Breast epithelium (tissue), 4 donors: ENCODE results near the gene FYN. TPM values are rescaled to one million over a fixed set of nuclear protein-coding genes. Genes with fewer than 3 reads are reported as not detected.

Source experiments
- DNase-seq, 2 donors: peaks; one replicate each; pipeline ENCODE4 v3.0.0-alpha.2; 2019; ENCODE audit warnings: low spot score in 2 of 2
- H3K27ac ChIP-seq, 2 donors: fragments of 200-600 bp; sonication (generic) in 1 of 2; one replicate each; pipeline ENCODE4 v1.5.1; 2016 to 2019; ENCODE audit warnings: mild to moderate bottlenecking in 1 of 2
- H3K27me3 ChIP-seq, 2 donors: fragments of 200-600 bp; sonication (generic) in 1 of 2; one replicate each; pipeline versions ENCODE4 v1.5.1 to v1.6.0; 2017 to 2019; ENCODE audit warnings: control low read depth in 1 of 2, mild to moderate bottlenecking in 1 of 2
- H3K36me3 ChIP-seq: fragments of 200-600 bp; one replicate; pipeline ENCODE4 v1.5.1; 2019
- H3K4me1 ChIP-seq, 2 donors: fragments of 200-600 bp; sonication (generic); one replicate each; pipeline ENCODE4 v1.5.1; 2016 to 2019; ENCODE audit warnings: control low read depth in 1 of 2
- H3K4me3 ChIP-seq, 3 donors: fragments of 200-600 bp; sonication (generic); 1 replicate in 2 of 3; 2 replicates in 1 of 3; pipeline ENCODE4 v1.5.1; 2016 to 2019; ENCODE audit warnings: mild to moderate bottlenecking in 3 of 3, moderate library complexity in 2 of 3
- H3K9me3 ChIP-seq, 2 donors: fragments of 200-600 bp; sonication (generic) in 1 of 2; one replicate each; pipeline ENCODE4 v1.5.1; 2016 to 2019; ENCODE audit warnings: control low read depth in 1 of 2
- POLR2A ChIP-seq: fragments of 450-650 bp; IDR thresholded peaks from one replicate; pipeline ENCODE4 v1.6.1; 2016; ENCODE audit warnings: antibody characterized with exemption, mild to moderate bottlenecking, moderate library complexity
- POLR2AphosphoS5 ChIP-seq, 3 donors: sonication (generic); formaldehyde crosslinking; IDR thresholded peaks; one replicate each; pipeline ENCODE4 v1.6.1; 2017; ENCODE audit warnings: antibody characterized with exemption in 3 of 3
- intact Hi-C: fragments of 100-400 bp; cut with DNase I; formaldehyde crosslinking; loops from one replicate; pipeline ENCODE4 v1.15.1; 2023; ENCODE audit warnings: low total_unique reads
- total RNA-seq, 3 donors: library from RNA; depleted of rRNA; stranded (reverse); fragments of >200 nt; gene quantifications; one replicate each; pipeline ENCODE4 v1.1.0, GENCODE V29; 2016
- TF ChIP-seq, protein P1 (sequence below), 3 donors: fragments of 450-650 bp; IDR thresholded peaks; one replicate each; pipeline ENCODE4 v1.5.1; 2016 to 2017; ENCODE audit warnings: antibody characterized with exemption in 3 of 3, mild to moderate bottlenecking in 3 of 3, moderate library complexity in 3 of 3

The FYN gene
- total RNA-seq, 3 donors from 2014 or later = 44.8 to 209 (median 111) TPM

DNA sequence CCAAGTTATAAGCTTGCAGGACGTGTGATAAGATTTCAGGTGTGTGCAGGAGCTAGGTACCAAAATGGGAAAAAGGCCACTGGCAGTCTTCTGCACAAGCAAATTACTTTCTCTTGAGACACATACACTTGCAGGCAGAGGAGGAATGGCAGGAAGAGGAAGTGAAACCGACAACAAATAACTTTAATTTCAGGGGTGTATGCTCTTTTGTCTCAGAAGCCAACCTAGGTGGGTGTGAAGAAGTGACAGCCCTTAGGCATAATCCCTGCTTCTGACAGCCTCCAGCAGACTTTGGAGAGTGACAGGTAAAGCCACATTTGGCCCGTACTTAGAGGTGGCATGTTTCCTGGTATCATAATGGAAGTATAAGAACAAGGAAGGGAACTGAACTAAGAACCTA lies 148.7 kb downstream of the FYN start:
- DNase-seq = no peak
- Histone ChIP-seq H3K36me3 (no peaks in the 10 kb centered on the region), H3K27ac (no peak overlapping the region), H3K27me3 (no peaks in the 10 kb centered on the region), H3K9me3 (no peaks in the 10 kb centered on the region), H3K4me3 (no peak overlapping the region), H3K4me1 (no peaks in the 10 kb centered on the region)
- TF ChIP-seq, protein P1, sequence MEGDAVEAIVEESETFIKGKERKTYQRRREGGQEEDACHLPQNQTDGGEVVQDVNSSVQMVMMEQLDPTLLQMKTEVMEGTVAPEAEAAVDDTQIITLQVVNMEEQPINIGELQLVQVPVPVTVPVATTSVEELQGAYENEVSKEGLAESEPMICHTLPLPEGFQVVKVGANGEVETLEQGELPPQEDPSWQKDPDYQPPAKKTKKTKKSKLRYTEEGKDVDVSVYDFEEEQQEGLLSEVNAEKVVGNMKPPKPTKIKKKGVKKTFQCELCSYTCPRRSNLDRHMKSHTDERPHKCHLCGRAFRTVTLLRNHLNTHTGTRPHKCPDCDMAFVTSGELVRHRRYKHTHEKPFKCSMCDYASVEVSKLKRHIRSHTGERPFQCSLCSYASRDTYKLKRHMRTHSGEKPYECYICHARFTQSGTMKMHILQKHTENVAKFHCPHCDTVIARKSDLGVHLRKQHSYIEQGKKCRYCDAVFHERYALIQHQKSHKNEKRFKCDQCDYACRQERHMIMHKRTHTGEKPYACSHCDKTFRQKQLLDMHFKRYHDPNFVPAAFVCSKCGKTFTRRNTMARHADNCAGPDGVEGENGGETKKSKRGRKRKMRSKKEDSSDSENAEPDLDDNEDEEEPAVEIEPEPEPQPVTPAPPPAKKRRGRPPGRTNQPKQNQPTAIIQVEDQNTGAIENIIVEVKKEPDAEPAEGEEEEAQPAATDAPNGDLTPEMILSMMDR (IDR thresholded peaks at IDR 0.05) = no peak
- TF ChIP-seq POLR2A (no peak), POLR2AphosphoS5 (IDR thresholded peaks at IDR 0.05) (no peak)
- intact Hi-C loops = no loop called here

DNA sequence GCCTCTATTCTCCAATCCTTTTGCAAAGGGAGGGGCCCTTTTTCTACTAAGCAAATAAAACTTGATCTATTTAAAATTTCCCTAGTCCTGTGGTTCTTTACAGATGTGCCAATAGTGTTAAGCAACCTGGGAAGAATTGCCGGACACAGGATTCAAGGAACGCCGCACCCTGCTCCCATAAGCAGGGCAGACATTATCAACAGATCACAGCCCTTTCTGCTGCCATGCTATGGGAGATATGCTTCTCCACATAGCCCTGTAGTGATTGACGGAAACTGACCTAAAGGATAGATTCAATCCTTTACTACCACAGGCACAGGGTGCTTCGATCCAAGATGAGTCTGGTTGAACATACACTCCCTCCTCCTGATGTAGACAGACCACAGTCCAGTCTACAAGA lies 149.2 kb downstream of the FYN start:
- Histone ChIP-seq H3K27me3 (no peaks in the 10 kb centered on the region), H3K36me3 (no peaks in the 10 kb centered on the region), H3K4me3 (no peak overlapping the region), H3K9me3 (no peaks in the 10 kb centered on the region), H3K27ac (no peak overlapping the region), H3K4me1 (no peaks in the 10 kb centered on the region)
- no peak for TF ChIP-seq POLR2AphosphoS5 (IDR thresholded peaks at IDR 0.05)
- TF ChIP-seq POLR2A = no peak
- TF ChIP-seq, protein P1 (IDR thresholded peaks at IDR 0.05) = no peak
- intact Hi-C loops = no loop called here
- DNase-seq = no peak

DNA sequence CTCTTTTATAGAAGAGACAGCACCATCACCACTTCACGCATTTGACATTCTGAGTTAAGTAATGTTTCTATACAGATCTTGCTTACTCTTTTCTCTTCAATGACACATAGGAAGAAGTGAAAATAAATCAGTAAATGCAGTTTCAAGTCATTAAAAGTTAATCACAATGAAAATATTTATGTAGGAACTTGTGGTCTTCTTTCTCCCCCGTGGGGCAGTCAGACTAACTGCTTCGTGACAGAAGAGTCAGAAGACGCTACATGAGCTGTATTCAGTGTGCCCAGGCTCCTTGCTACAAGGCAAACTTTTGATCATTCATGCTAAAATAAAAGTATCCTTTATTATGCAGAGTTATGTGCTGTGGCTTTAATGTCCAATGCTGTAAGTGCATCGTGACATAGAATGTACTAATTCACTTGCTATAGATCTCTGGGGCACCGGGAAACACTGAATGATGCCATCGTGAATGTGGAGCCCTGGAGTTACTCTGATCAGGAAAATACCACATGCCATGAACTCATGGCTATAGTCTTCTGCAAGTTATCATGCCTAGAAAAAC lies 149.8 kb downstream of the FYN start:
- H3K36me3 ChIP-seq = no peaks in the 10 kb centered on the region
- H3K4me1 ChIP-seq = no peaks in the 10 kb centered on the region
- no peaks in the 10 kb centered on the region for H3K9me3 ChIP-seq
- DNase-seq = no peak
- H3K4me3 ChIP-seq = no peak overlapping the region
- no peak overlapping the region for H3K27ac ChIP-seq
- no peaks in the 10 kb centered on the region for H3K27me3 ChIP-seq
- TF ChIP-seq POLR2AphosphoS5 (IDR thresholded peaks at IDR 0.05) (no peak), POLR2A (no peak)
- TF ChIP-seq, protein P1 (IDR thresholded peaks at IDR 0.05) = no peak
- intact Hi-C loops = no loop called here

DNA sequence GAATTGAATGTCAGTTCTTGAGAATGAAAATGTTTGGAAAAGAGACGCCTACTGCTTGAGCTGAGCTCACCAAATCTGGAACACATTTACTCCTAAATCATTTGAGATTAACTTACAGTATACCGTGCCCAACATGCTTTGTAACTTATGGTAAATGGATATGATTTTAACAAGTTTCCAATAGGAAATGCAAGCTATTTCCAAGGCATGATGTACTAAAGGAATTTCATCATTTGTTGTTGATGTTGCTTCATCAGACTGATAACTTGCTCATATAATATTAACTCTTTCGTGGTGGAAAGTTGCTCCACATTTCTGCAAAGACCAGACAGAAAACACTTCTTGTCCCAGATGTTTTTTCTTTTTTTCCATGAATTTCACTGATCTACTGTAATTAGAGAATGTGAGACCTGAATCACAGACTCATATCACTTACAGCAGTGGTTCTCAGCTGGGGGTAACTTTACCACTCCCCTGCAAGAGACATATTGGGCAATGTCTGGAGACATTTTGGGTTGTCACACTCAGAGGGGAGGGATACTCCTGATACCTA lies 151.0 kb downstream of the FYN start:
- no peaks in the 10 kb centered on the region for H3K9me3 ChIP-seq
- intact Hi-C loops = no loop called here
- H3K27ac ChIP-seq = peak overlapping the region in 1 of 2 donors; percentile 33
- H3K4me3 ChIP-seq = no peak overlapping the region
- H3K4me1 ChIP-seq = no peaks in the 10 kb centered on the region
- no peak for TF ChIP-seq POLR2A
- TF ChIP-seq POLR2AphosphoS5 (IDR thresholded peaks at IDR 0.05) = no peak
- TF ChIP-seq, protein P1 (IDR thresholded peaks at IDR 0.05) = no peak
- H3K27me3 ChIP-seq = no peaks in the 10 kb centered on the region
- H3K36me3 ChIP-seq = no peaks in the 10 kb centered on the region
- DNase-seq = no peak

DNA sequence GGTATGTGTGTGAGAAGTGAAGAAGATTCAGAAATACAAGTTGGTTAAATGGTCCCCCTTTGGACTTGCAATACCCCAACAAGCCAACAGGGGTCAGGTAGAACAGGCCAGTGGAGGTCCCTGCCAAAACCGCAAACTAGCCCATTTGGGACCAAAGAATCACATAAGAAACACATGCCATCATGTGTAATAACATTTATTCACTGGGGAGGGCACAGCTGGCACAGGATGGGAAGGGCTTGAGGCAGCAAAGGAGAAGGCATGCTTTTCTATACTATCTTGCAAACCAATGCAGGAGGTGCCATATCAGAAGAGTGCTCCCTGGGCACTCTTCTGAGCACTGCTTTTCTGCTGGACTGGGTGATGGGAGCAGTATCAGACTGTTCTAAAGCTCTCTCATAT lies 151.5 kb downstream of the FYN start:
- H3K27me3 ChIP-seq = no peaks in the 10 kb centered on the region
- H3K4me3 ChIP-seq = no peak overlapping the region
- DNase-seq = no peak
- peak overlapping the region in 1 of 2 donors; percentile 33 for H3K27ac ChIP-seq
- intact Hi-C loops = no loop called here
- no peaks in the 10 kb centered on the region for H3K4me1 ChIP-seq
- TF ChIP-seq, protein P1 (IDR thresholded peaks at IDR 0.05) = peak in 2 of 3 donors; percentile 21 to 43
- TF ChIP-seq POLR2AphosphoS5 (IDR thresholded peaks at IDR 0.05) (no peak), POLR2A (no peak)
- no peaks in the 10 kb centered on the region for H3K36me3 ChIP-seq
- no peaks in the 10 kb centered on the region for H3K9me3 ChIP-seq
